HUES48 (cell line): ENCODE data around the gene GNL1.

Experiments used
- H3K27ac ChIP-seq: one replicate; pipeline ENCODE4 v1.7.0; 2013; ENCODE audit warnings: low read depth, low read length, inconsistent platforms
- H3K27me3 ChIP-seq: 2 replicates; pipeline ENCODE4 v1.6.1; 2013; ENCODE audit warnings: mild to moderate bottlenecking, low read length; ENCODE audit not compliant: control insufficient read depth, insufficient read depth
- H3K36me3 ChIP-seq: 2 replicates; pipeline ENCODE4 v1.6.1; 2013; ENCODE audit warnings: low read length; ENCODE audit not compliant: control insufficient read depth, insufficient read depth
- H3K4me1 ChIP-seq: 2 replicates; pipeline ENCODE4 v1.6.1; 2013; ENCODE audit warnings: mild to moderate bottlenecking, low read length; ENCODE audit not compliant: control insufficient read depth, insufficient read depth
- H3K4me3 ChIP-seq: 2 replicates; pipeline ENCODE4 v1.5.1; 2013; ENCODE audit warnings: mild to moderate bottlenecking, low read depth, low read length
- H3K9ac ChIP-seq: 2 replicates; pipeline ENCODE4 v1.6.1; 2013; ENCODE audit warnings: mild to moderate bottlenecking, low read depth, low read length, moderate library complexity
- H3K9me3 ChIP-seq: 2 replicates; pipeline ENCODE4 v1.6.1; 2013; ENCODE audit warnings: low read length; ENCODE audit not compliant: control insufficient read depth, insufficient read depth

GNL1 gene

DNA sequence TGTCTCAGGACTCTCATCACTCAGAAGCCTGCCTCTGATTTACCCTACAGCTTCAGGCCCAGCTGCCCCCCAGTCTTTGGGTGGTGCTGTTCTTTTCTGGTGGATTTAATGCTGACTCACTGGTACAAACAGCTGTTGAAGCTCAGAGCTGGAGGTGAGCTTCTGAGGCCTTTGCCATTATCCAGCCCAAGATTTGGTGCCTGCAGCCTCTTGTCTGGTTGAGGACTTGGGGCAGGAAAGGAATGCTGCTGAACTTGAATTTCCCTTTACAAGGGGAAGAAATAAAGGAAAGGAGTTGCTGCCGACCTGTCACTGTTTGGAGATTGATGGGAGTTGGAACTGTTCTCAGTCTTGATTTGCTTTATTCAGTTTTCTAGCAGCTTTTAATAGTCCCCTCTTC lies 34.7 kb upstream of the GNL1 start:
- Histone ChIP-seq H3K4me1 (no peaks in the 10 kb centered on the region), H3K36me3 (peaks cover 85% of the 10 kb centered on the region), H3K4me3 (no peak overlapping the region), H3K27me3 (no peaks in the 10 kb centered on the region), H3K9me3 (no peaks in the 10 kb centered on the region), H3K9ac (no peak overlapping the region), H3K27ac (no peak overlapping the region)

GRCh38 chr6:30590509-30590908 lies 34.2 kb upstream of the GNL1 start:
- Histone ChIP-seq H3K27me3 (no peaks in the 10 kb centered on the region), H3K36me3 (peaks cover 90% of the 10 kb centered on the region), H3K4me3 (no peak overlapping the region), H3K9ac (no peak overlapping the region), H3K4me1 (no peaks in the 10 kb centered on the region), H3K27ac (no peak overlapping the region), H3K9me3 (no peaks in the 10 kb centered on the region)

DNA sequence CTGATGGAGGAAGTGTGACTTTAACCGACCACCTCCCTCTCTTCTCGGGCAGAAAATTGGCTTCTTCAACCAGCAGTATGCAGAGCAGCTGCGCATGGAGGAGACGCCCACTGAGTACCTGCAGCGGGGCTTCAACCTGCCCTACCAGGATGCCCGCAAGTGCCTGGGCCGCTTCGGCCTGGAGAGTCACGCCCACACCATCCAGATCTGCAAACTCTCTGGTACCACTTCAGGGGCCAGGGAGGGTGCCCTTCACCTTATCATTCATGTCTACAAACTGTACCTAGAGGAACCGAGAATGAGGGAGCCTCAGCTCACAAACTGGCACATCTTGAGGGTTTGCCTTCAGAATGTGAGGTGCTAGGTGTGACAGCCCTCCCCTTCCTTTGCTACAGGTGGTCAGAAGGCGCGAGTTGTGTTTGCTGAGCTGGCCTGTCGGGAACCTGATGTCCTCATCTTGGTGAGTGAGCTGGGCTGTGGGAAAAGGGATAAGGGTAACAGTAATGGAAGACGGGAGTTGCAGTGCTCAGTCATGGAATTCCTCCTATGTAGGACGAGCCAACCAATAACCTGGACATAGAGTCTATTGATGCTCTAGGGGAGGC lies 33.6 kb upstream of the GNL1 start:
- H3K36me3 ChIP-seq, result peaks cover 94% of the 10 kb centered on the region
- no peaks in the 10 kb centered on the region for H3K9me3 ChIP-seq
- no peak overlapping the region for H3K4me3 ChIP-seq
- H3K4me1 ChIP-seq, result no peaks in the 10 kb centered on the region
- no peaks in the 10 kb centered on the region for H3K27me3 ChIP-seq
- no peak overlapping the region for H3K9ac ChIP-seq
- H3K27ac ChIP-seq, result no peak overlapping the region

DNA sequence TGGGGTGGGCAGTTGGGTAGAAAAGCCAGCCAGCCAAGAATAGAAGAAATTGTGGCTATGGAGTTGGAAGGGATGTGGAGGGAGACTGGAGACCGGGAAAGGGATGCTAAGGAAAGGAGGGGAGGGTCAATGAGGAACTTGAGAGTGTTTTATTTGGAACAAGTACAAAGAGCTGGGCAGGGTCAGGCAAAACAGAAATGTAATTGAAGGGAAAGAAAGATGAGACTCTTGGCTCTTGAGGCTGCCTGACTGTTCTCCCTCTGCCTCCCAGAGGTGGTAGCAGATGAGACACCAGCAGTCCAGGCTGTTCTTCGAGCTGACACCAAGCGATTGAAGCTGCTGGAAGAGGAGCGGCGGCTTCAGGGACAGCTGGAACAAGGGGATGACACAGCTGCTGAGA lies 27.6 kb upstream of the GNL1 start:
- Histone ChIP-seq H3K4me1 (no peaks in the 10 kb centered on the region), H3K27ac (no peak overlapping the region), H3K27me3 (no peaks in the 10 kb centered on the region), H3K9ac (no peak overlapping the region), H3K36me3 (peaks cover 95% of the 10 kb centered on the region), H3K4me3 (no peak overlapping the region), H3K9me3 (no peaks in the 10 kb centered on the region)

GRCh38 chr6:30578051-30578450 lies 21.8 kb upstream of the GNL1 start:
- H3K9ac ChIP-seq, result no peak overlapping the region
- H3K4me1 ChIP-seq, result no peaks in the 10 kb centered on the region
- H3K36me3 ChIP-seq, result peaks cover 84% of the 10 kb centered on the region
- H3K9me3 ChIP-seq, result no peaks in the 10 kb centered on the region; the same call in 1 of the 2 replicates
- H3K27me3 ChIP-seq, result no peaks in the 10 kb centered on the region
- H3K4me3 ChIP-seq, result no peak overlapping the region
- no peak overlapping the region for H3K27ac ChIP-seq

DNA sequence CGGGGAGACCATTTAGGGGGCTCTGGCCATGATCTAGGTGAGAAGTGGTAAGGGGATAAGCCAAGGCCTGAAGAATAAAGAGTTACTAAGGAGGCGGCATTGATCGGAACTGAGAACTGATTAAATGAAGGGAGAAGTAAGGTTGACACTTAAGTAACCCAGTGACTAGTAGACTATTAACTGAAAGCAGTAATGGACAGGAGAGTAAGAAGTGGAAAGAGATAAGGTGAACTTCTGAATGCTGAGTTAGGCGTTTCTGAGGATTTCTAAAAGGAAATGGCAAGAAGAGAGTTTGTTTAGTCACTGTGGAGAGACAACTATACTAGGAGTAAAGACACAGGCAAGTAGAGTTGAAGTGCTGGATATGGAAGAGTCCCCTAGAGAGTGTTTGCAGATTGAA lies 16.8 kb upstream of the GNL1 start:
- Histone ChIP-seq H3K4me3 (no peak overlapping the region), H3K36me3 (peaks cover 45% of the 10 kb centered on the region), H3K27me3 (no peaks in the 10 kb centered on the region), H3K4me1 (peaks cover 9% of the 10 kb centered on the region), H3K27ac (no peak overlapping the region), H3K9ac (no peak overlapping the region), H3K9me3 (no peaks in the 10 kb centered on the region; the same call in 1 of the 2 replicates)

DNA sequence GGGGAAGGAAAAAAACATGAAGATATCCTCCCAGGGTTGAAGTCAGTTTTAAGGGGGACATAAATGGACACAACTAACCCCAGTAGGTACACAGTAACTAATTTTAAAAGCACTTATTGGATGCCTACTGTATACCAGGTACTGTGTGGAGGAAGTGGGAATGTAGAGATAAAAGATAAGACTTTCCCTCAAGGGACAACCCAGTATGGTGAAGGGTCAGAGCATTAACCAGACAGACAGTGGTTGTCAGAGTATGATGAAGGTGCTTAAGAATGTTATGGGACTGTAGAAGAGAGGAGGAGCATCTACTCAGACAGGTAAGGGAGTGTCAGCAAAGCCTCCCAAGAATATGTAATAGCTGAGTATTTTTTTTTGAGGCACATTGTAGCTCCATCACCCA lies 15.9 kb upstream of the GNL1 start:
- Histone ChIP-seq H3K27ac (no peak overlapping the region), H3K36me3 (peaks cover 35% of the 10 kb centered on the region), H3K27me3 (no peaks in the 10 kb centered on the region), H3K4me3 (peak overlapping the region; percentile 94), H3K9ac (peak overlapping the region; percentile 93), H3K4me1 (peaks cover 9% of the 10 kb centered on the region), H3K9me3 (no peaks in the 10 kb centered on the region)

DNA sequence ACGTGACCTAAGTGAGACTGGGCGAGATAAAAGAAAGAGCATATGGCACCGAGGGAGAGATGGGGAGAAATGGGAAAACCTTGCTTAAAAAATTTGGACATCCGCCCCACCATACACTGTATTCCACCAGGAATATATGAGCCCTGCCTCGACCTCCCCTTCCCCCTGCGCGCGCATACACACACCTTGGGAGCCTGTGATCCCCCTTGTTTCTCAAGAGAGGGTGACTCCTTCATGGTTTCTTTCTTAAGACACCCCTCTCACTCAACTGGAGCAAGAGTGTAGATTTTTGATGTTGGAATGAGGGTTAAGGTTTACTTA lies 15.4 kb upstream of the GNL1 start:
- H3K4me3 ChIP-seq, result peak overlapping the region; percentile 94
- H3K36me3 ChIP-seq, result peaks cover 31% of the 10 kb centered on the region

DNA sequence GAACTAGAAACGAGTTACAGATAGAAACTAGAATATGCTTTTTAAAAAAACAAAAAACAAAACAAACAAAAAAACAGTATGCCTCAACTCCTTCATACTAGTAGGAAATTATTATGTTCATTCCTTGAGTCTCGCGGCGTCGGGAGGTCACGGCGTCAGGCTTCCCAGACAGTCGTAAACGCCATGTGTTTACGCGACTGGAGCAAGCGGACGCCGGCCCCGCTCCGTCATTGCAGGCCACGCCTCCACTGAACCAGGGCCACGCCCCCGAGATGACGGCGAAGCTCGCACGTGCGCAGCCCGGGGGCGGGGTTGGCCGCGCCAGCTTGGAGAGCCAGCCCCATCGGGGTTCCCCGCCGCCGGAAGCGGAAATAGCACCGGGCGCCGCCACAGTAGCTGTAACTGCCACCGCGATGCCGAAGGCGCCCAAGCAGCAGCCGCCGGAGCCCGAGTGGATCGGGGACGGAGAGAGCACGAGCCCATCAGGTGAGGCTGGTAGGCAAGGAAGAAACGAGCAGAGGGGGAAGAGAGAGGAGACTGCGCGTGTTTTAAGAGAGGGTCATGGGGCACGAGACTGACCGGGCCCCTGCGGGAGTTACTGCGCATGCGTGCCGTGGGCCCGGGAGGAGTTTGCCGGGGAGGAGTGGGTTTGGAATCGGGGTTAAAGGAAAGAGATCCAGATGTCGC lies 14.9 kb upstream of the GNL1 start, which contains the start of gene ABCF1:
ABCF1 (plus strand) TSS at position 368 of the 687 bp plus-strand sequence; CDS start at position 414, 46 bp downstream.
- Histone ChIP-seq H3K4me1 (peaks cover 9% of the 10 kb centered on the region), H3K9ac (peak within 1 kb of the TSS; percentile 93), H3K9me3 (no peaks in the 10 kb centered on the region), H3K4me3 (peak within 1 kb of the TSS; percentile 94), H3K27me3 (no peaks in the 10 kb centered on the region), H3K36me3 (peaks cover 27% of the 10 kb centered on the region), H3K27ac (peak within 1 kb of the TSS; percentile 88)

More for the DNA sequence above, 15.4 kb upstream of the GNL1 start:
- Histone ChIP-seq H3K4me1 (peaks cover 9% of the 10 kb centered on the region), H3K9ac (peak overlapping the region; percentile 93), H3K9me3 (no peaks in the 10 kb centered on the region), H3K27ac (peak overlapping the region; percentile 88), H3K27me3 (no peaks in the 10 kb centered on the region)

GRCh38 chr6:30570740-30571074 lies 14.4 kb upstream of the GNL1 start:
- peak overlapping the region; percentile 94 for H3K4me3 ChIP-seq
- peaks cover 25% of the 10 kb centered on the region for H3K36me3 ChIP-seq
- H3K9me3 ChIP-seq, result no peaks in the 10 kb centered on the region
- no peaks in the 10 kb centered on the region for H3K27me3 ChIP-seq
- H3K27ac ChIP-seq, result peak overlapping the region; percentile 88
- H3K4me1 ChIP-seq, result peaks cover 9% of the 10 kb centered on the region
- peak overlapping the region; percentile 39 for H3K9ac ChIP-seq

DNA sequence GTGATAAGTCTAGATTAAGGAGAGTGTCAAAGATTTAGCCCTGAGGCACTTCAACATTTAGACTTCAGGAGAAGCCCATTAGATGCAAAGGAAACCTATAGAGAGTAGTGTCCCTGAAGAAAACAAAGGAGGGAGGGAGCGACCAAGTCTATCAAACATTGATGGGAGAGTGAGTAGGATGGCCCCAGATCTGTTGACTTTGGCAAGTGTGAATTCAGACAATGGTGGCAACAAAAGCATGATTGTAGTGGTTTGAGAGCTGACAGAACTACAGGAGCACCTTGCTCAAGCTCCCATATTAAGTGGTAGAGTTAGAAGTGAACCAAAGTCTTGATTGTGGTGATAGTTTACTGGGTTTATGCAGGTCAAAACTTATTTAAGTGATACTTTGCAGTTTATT lies 14.0 kb upstream of the GNL1 start:
- H3K9me3 ChIP-seq, result no peaks in the 10 kb centered on the region
- peak overlapping the region; percentile 94 for H3K4me3 ChIP-seq
- H3K27ac ChIP-seq, result no peak overlapping the region
- peaks cover 21% of the 10 kb centered on the region for H3K36me3 ChIP-seq
- 0 out of 2 replicates have a peak overlapping the region, but pooled peaks have one; percentile 39 for H3K9ac ChIP-seq
- H3K27me3 ChIP-seq, result no peaks in the 10 kb centered on the region
- peaks cover 9% of the 10 kb centered on the region for H3K4me1 ChIP-seq
